GM18858 (cell line): Measurements from ENCODE around the gene ZNF679.
"Not testable (repeated sequence)": the region's sequence is repeated elsewhere in the genome, so short reads cannot be mapped to it uniquely, and the experiment has no call there.

Source experiments
- ATAC-seq: cut with Tn5 transposase; IDR thresholded peaks from one replicate; pipeline ENCODE4 v1.9.1; 2021; ENCODE audit not compliant: unreplicated experiment

The ZNF679 gene

DNA sequence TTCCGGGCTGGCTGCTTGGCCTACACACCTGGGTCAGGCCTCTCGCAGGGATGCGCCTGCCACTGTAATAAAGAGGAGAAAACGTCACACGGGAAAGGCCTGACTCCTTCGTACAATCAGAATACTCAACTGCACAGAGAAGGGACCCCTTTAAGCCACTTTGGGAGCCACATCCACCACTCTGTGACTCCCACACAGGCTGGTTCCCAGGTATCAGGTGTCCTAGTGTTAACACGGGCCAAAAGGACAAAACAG, 79.7 kb downstream of the ZNF679 start:
- no peak for ATAC-seq

DNA sequence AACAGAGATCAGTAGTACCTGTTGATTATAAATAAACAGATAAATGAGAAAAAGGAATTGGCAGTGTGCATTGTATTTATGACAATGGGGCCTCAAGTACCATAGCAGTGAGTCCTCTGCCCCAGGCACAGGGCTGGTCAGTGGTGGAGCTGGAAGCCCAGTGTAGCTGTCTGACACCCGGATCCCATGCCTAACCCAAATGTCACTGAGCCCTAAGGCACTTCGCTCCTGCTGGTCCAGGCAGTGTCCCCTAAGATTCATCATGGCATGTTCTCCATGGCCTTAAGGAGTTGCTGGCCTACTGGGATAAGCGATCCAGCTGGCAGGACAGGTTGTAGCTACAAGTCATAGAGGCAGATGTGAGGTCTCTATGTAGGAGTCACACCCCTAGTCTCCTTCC, 82.2 kb downstream of the ZNF679 start:
- no peak for ATAC-seq

DNA sequence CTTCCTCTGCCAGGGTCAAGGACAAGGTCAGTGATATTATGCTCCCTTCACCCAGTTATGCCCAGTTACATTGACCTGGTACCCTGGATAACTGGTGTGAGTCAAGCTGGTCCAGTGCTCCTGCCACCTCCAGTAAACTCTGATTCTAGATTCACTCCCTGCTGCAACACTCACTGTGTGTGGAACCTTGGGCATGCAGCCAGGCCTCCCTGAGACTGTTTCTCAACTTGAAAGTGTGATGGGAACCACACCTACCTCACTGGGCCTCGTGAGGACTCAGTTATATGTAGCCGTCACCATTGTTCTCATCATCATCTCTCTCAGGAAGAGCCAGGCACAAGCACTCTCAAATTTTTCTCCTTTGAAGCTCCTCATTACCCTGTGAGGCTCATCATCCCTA, 84.6 kb downstream of the ZNF679 start:
- ATAC-seq = no peak

DNA sequence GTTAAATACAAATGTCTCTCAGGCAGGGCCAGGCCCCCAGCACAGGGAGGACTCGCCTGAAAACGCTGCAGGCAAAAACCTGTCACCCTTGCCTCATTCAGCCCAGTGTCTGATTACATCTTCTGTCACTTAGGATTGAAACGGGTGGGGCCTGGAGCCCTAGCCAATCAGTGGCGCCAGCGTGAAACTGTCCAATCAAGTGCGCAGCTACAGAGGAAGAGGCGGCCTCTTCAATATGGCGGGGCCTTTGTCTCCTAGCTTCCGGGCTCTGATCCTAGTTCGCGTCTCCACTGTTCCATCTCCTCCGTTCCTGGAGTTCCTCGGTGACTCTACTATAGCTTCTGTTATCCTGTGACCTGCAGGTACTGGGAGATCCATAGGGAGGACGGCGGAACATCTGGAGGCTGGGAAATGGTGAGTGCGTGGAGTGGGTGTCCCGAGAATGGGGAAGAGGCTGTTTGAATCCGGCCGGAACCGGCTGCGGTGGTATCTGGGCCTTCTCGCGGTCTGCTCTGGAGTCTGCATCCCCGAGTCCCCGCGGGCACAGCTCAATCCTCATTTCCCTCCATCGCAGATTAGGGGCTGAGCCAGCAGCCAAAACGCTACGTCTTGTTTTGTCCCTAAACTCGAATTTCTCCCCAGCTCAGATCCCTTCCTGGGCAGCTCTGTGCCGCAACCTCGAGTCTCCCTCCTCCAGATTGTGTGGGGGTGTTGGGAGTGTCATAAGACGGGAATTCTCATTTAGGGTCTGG, 85.6 kb downstream of the ZNF679 start, which contains the start of gene ZNF736:
TSS of gene ZNF736 (plus strand) at position 222 of the 752 bp plus-strand sequence. CDS start at position 412, 190 bp downstream.
- ATAC-seq = peak; percentile 100

DNA sequence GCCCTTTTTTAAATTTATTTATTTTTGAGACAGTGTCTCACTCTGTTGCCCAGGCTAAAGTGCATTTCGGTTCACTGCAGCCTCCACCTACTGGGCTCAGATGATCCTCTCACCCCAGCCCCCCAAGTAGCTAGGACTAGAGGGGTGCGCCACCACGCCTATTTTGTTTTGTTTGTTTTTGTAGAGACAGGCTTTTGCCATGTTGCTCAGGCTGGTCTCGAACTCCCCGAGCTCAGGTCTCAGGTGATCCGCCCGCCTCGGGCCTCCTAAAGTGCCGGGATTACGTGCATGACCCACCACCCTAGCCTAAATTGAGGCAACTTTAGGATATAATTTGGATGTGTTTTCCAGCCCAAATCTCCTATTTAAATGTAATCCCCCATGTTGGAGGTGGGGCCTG, 86.3 kb downstream of the ZNF679 start:
- ATAC-seq = no peak

DNA sequence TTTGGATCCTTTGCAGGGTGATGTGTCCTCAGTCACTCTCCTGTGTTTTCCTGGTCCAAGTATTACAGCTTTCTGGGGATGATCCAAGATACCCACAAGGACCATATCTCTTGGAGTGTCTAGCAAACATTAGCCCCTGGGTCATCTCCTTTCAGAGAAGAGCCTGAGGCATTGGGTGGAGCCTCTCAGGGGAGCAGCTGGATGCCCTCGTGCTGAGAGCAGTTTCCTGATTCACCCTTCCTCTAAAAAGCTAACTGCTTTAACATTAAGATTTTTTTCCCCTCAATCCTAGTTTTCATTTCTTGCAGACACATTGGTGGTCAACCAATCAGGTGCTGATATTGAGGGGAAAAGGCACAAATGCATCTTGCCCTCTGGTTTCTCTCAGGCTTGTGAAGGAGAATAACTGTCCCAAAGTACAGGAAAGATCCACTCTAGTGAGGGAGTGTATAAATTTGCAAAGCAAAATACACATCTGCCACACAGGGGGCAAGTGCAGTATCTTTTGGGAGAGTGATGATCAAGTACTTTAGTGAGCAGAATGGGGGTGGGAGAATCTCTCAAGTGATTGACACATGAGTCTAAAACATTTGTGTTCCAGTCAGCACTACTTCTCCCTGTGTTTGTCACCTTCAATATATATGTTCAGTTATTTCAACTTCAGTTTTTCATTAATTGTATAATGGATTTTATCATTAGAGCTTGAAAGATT, 87.9 kb downstream of the ZNF679 start:
- not testable (repeated sequence) for ATAC-seq
